ENCODE data around the gene HDAC9.

HDAC9 gene

GRCh38 chr7:18526368-18526878 is 30.9 kb downstream of the HDAC9 start:
- no peak for DNase-seq

GRCh38 chr7:18529239-18529638 is 33.7 kb downstream of the HDAC9 start:
- DNase-seq = no peak

GRCh38 chr7:18530224-18531179 is 35.0 kb downstream of the HDAC9 start:
- no peak for DNase-seq

GRCh38 chr7:18531539-18531938 is 36.0 kb downstream of the HDAC9 start:
- DNase-seq = no peak

GRCh38 chr7:18532813-18533212 is 37.3 kb downstream of the HDAC9 start:
- no peak for DNase-seq

GRCh38 chr7:18534481-18534880 is 38.9 kb downstream of the HDAC9 start:
- no peak for DNase-seq

- no peak for DNase-seq
Measured at GRCh38 chr7:18535810-18536415, 40.4 kb downstream of the HDAC9 start.

- no peak for DNase-seq
Measured at GRCh38 chr7:18536486-18536885, 40.9 kb downstream of the HDAC9 start.

GRCh38 chr7:18538554-18539250 is 43.2 kb downstream of the HDAC9 start:
- no peak for DNase-seq

- no peak for DNase-seq
Measured at GRCh38 chr7:18540396-18540795, 44.8 kb downstream of the HDAC9 start.

GRCh38 chr7:18541181-18541870 is 45.8 kb downstream of the HDAC9 start:
- no peak for DNase-seq

GRCh38 chr7:18541871-18542212 is 46.3 kb downstream of the HDAC9 start:
- DNase-seq = no peak

GRCh38 chr7:18546576-18546975 is 51.0 kb downstream of the HDAC9 start:
- DNase-seq = no peak

- no peak for DNase-seq
Measured at GRCh38 chr7:18547509-18548187, 52.1 kb downstream of the HDAC9 start.

- DNase-seq = no peak
Measured at GRCh38 chr7:18548534-18548933, 53.0 kb downstream of the HDAC9 start.

- no peak for DNase-seq
Measured at GRCh38 chr7:18550574-18550973, 55.0 kb downstream of the HDAC9 start.

- DNase-seq = no peak
Measured at GRCh38 chr7:18552316-18552916, 56.9 kb downstream of the HDAC9 start.

GRCh38 chr7:18552943-18553604 is 57.5 kb downstream of the HDAC9 start:
- DNase-seq = peak; percentile 30

GRCh38 chr7:18553605-18554003 is 58.1 kb downstream of the HDAC9 start:
- no peak for DNase-seq

- DNase-seq = no peak
Measured at GRCh38 chr7:18555120-18555519, 59.6 kb downstream of the HDAC9 start.

GRCh38 chr7:18555968-18556367 is 60.4 kb downstream of the HDAC9 start:
- DNase-seq = no peak

Measured in NCI-H2029 treated with DMSO at 0.1 percent for 48 hours (cell line).